A673 (cell line): Measurements from ENCODE around the gene ITFG1. TPM values are rescaled to one million over a fixed set of nuclear protein-coding genes. Genes with fewer than 3 reads are reported as not detected.

Source experiments
- BruUV-seq: library from RNA; stranded (reverse); fragments of 400-500 nt; replicated peaks from 2 replicates; lab custom pipeline; 2021; lab: Mats Ljungman, UMichigan
- CTCF ChIA-PET: fragments of 300-600 bp; sonication (Branson Sonifier 250); formaldehyde crosslinking; loops from one replicate; lab custom pipeline; 2022; ENCODE audit warnings: antibody characterized with exemption; lab: Charles Lee
- POLR2A ChIA-PET: fragments of 300-600 bp; sonication (Branson Sonifier 250); formaldehyde crosslinking; loops from one replicate; lab custom pipeline; 2022; ENCODE audit warnings: antibody characterized with exemption; ENCODE audit not compliant: low non-redundant PET; lab: Charles Lee
- DNase-seq: peaks from one replicate; pipeline ENCODE4 v3.0.0-alpha.2; 2015; ENCODE audit warnings: low spot score
- H3K27ac ChIP-seq: fragments of 200-600 bp; sonication (generic); 2 replicates; pipeline ENCODE4 v1.5.1; 2016; ENCODE audit warnings: mixed run types, low read depth, mild to moderate bottlenecking, mixed read lengths, antibody characterized with exemption, low read length; ENCODE audit not compliant: poor library complexity, severe bottlenecking
- H3K27me3 ChIP-seq: fragments of 200-600 bp; sonication (generic); replicated peaks from 2 replicates; pipeline ENCODE4 v1.6.1; 2017; ENCODE audit warnings: mixed run types, low read depth, mild to moderate bottlenecking, mixed read lengths, antibody characterized with exemption, low read length; ENCODE audit not compliant: insufficient read depth, poor library complexity
- H3K36me3 ChIP-seq: fragments of 200-600 bp; sonication (generic); 2 replicates; pipeline ENCODE4 v1.6.1; 2016; ENCODE audit warnings: mixed run types, mild to moderate bottlenecking, mixed read lengths, antibody characterized with exemption, low read length; ENCODE audit not compliant: insufficient read depth, poor library complexity, severe bottlenecking
- H3K4me1 ChIP-seq: fragments of 200-600 bp; sonication (generic); 2 replicates; pipeline ENCODE4 v1.6.1; 2017; ENCODE audit warnings: mixed run types, mild to moderate bottlenecking, mixed read lengths, antibody characterized with exemption, low read length; ENCODE audit not compliant: insufficient read depth, poor library complexity, severe bottlenecking
- H3K4me3 ChIP-seq: fragments of 200-600 bp; sonication (generic); 2 replicates; pipeline ENCODE4 v1.5.1; 2016; ENCODE audit warnings: low read depth, mixed run types, mild to moderate bottlenecking, mixed read lengths, low read length; ENCODE audit not compliant: poor library complexity, severe bottlenecking
- H3K9me3 ChIP-seq: fragments of 200-600 bp; sonication (generic); 2 replicates; pipeline ENCODE4 v1.6.1; 2016; ENCODE audit warnings: mixed run types, low read depth, mild to moderate bottlenecking, mixed read lengths, antibody characterized with exemption, low read length; ENCODE audit not compliant: poor library complexity, severe bottlenecking
- CTCF ChIP-seq: fragments of 300-800, 200-600 bp; sonication (generic); conservative IDR thresholded peaks from 2 replicates; pipeline ENCODE4 v1.5.1; 2017; ENCODE audit warnings: low read depth, mild to moderate bottlenecking, antibody characterized with exemption, low read length, moderate library complexity, mixed read lengths
- EZH2 ChIP-seq: fragments of 200-600 bp; sonication (generic); IDR thresholded peaks from 2 replicates; pipeline ENCODE4 v1.6.1; 2017; ENCODE audit warnings: borderline replicate concordance, low read depth, mild to moderate bottlenecking, mixed read lengths, antibody characterized with exemption, low read length; ENCODE audit not compliant: poor library complexity, severe bottlenecking
- intact Hi-C: fragments of 100-400 bp; cut with micrococcal nuclease; formaldehyde crosslinking; loops from one replicate; pipeline ENCODE4 v1.10.0; 2022; ENCODE audit not compliant: unreplicated experiment
- total RNA-seq: library from RNA; stranded (reverse); gene quantifications from 2 replicates; pipeline ENCODE4 v1.2.3, GENCODE V29; 2021

ITFG1 gene
- total RNA-seq, 1 experiment from 2014 or later, result 40.1 TPM

- POLR2A ChIA-PET, result no interaction called here
Measured at GRCh38 chr16:47262938-47263337, 197.9 kb downstream of the ITFG1 start.

GRCh38 chr16:47260503-47260902 lies 200.4 kb downstream of the ITFG1 start:
- intact Hi-C loops, result no loop called here
- DNase-seq, result no peak
- no peak overlapping the region for H3K27ac ChIP-seq
- BruUV-seq, result no TSS peak
- H3K4me1 ChIP-seq, result no peaks in the 10 kb centered on the region
- TF ChIP-seq EZH2, result no peak
- H3K4me3 ChIP-seq, result no peak overlapping the region
- H3K36me3 ChIP-seq, result no peaks in the 10 kb centered on the region
- H3K27me3 ChIP-seq, result no peaks in the 10 kb centered on the region
- POLR2A ChIA-PET, result no interaction called here
- no peaks in the 10 kb centered on the region for H3K9me3 ChIP-seq
- CTCF ChIA-PET, result no interaction called here

More at GRCh38 chr16:47262938-47263337, 197.9 kb downstream of the ITFG1 start:
- H3K27ac ChIP-seq, result no peak overlapping the region
- no peaks in the 10 kb centered on the region for H3K9me3 ChIP-seq
- H3K4me3 ChIP-seq, result no peak overlapping the region
- intact Hi-C loops, result no loop called here
- no peak for DNase-seq
- no peaks in the 10 kb centered on the region for H3K27me3 ChIP-seq
- TF ChIP-seq EZH2, result no peak
- TF ChIP-seq CTCF, result no peak
- H3K4me1 ChIP-seq, result no peaks in the 10 kb centered on the region
- no peaks in the 10 kb centered on the region for H3K36me3 ChIP-seq
- CTCF ChIA-PET, result no interaction called here
- no TSS peak for BruUV-seq

GRCh38 chr16:47258874-47259461 lies 201.9 kb downstream of the ITFG1 start:
- no TSS peak for BruUV-seq
- peak; percentile 56 for DNase-seq
- Histone ChIP-seq H3K4me3 (no peak overlapping the region), H3K27ac (no peak overlapping the region), H3K4me1 (no peaks in the 10 kb centered on the region), H3K27me3 (no peaks in the 10 kb centered on the region), H3K36me3 (no peaks in the 10 kb centered on the region), H3K9me3 (no peaks in the 10 kb centered on the region)
- TF ChIP-seq CTCF (peak; percentile 80), EZH2 (no peak)
- intact Hi-C loops, result no loop called here
- ChIA-PET POLR2A (no interaction called here), CTCF (interaction anchor here (0.7 kb wide), 1 partner anchor 12 kb away, joined by 3 read pairs; no protein-coding TSS in a partner anchor)

- TF ChIP-seq CTCF, result no peak
- no peak for TF ChIP-seq EZH2
- ChIA-PET CTCF (no interaction called here), POLR2A (no interaction called here)
- no TSS peak for BruUV-seq
- Histone ChIP-seq H3K4me1 (no peaks in the 10 kb centered on the region), H3K9me3 (no peaks in the 10 kb centered on the region), H3K27me3 (no peaks in the 10 kb centered on the region), H3K36me3 (no peaks in the 10 kb centered on the region), H3K27ac (no peak overlapping the region), H3K4me3 (no peak overlapping the region)
- no peak for DNase-seq
- intact Hi-C loops, result no loop called here
Measured at GRCh38 chr16:47254756-47255155, 206.1 kb downstream of the ITFG1 start.
